ENCODE measurements around the gene OSTF1. TPM values are rescaled to one million over a fixed set of nuclear protein-coding genes. Genes with fewer than 3 reads are reported as not detected.

OSTF1 gene
- total and polyA plus RNA-seq, 7 donors: 7.1 to 19.2 (median 10.4) TPM

DNA sequence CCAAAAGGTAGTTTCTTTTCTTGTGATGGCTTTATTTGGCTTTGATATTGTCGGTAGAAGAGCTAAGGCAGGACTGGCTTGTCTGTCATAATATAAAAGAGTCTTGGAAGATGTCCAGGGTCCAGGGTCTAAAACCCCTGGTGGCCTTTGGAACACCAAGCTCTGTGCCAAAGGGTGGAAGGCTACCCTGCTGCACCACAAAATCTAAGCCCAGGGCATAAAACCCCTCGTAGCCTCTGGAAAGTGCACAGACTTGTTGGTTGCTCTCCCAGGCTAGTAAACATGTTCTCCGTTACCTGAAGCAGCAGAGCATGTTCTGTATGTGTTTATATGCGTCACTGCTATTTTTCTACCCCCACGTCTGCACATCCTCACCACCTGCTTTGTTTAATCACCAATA is 75.5 kb downstream of the OSTF1 start:
- Histone ChIP-seq H3K27me3 (ENCODE audit: insufficient read depth in 3 of 3, low read length in 2 of 3) (no peaks in the 10 kb centered on the region), H3K9me3 (peaks cover 11% of the 10 kb centered on the region), H3K27ac (no peak overlapping the region), H3K36me3 (ENCODE audit: insufficient read depth in 1 of 2, low read depth in 1 of 2) (peaks cover 3 to 5% of the 10 kb centered on the region in 2 donors), H3K4me1 (no peaks in the 10 kb centered on the region), H3K4me3 (no peak overlapping the region)
- DNase-seq: no peak
- TF ChIP-seq, protein P1, sequence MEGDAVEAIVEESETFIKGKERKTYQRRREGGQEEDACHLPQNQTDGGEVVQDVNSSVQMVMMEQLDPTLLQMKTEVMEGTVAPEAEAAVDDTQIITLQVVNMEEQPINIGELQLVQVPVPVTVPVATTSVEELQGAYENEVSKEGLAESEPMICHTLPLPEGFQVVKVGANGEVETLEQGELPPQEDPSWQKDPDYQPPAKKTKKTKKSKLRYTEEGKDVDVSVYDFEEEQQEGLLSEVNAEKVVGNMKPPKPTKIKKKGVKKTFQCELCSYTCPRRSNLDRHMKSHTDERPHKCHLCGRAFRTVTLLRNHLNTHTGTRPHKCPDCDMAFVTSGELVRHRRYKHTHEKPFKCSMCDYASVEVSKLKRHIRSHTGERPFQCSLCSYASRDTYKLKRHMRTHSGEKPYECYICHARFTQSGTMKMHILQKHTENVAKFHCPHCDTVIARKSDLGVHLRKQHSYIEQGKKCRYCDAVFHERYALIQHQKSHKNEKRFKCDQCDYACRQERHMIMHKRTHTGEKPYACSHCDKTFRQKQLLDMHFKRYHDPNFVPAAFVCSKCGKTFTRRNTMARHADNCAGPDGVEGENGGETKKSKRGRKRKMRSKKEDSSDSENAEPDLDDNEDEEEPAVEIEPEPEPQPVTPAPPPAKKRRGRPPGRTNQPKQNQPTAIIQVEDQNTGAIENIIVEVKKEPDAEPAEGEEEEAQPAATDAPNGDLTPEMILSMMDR (IDR thresholded peaks at IDR 0.05): no peak
- no peak for ATAC-seq
- intact Hi-C loops (cut with DNase I): no loop called here
- 93 to 96% (median 95%) methylated on average over 5 of the region's 5 CpGs for WGBS, 3 donors

- Histone ChIP-seq H3K36me3 (ENCODE audit: insufficient read depth in 1 of 2, low read depth in 1 of 2) (peaks cover 3 to 5% of the 10 kb centered on the region in 2 donors), H3K9me3 (peaks cover 11% of the 10 kb centered on the region), H3K27ac (no peak overlapping the region), H3K4me3 (no peak overlapping the region), H3K4me1 (no peaks in the 10 kb centered on the region), H3K27me3 (ENCODE audit: insufficient read depth in 3 of 3, low read length in 2 of 3) (no peaks in the 10 kb centered on the region)
- TF ChIP-seq, protein P1 (IDR thresholded peaks at IDR 0.05): no peak
- no peak for ATAC-seq
- no peak for DNase-seq
- intact Hi-C loops (cut with DNase I): no loop called here
Observed at GRCh38 chr9:75164573-75164972, 76.3 kb downstream of the OSTF1 start.

DNA sequence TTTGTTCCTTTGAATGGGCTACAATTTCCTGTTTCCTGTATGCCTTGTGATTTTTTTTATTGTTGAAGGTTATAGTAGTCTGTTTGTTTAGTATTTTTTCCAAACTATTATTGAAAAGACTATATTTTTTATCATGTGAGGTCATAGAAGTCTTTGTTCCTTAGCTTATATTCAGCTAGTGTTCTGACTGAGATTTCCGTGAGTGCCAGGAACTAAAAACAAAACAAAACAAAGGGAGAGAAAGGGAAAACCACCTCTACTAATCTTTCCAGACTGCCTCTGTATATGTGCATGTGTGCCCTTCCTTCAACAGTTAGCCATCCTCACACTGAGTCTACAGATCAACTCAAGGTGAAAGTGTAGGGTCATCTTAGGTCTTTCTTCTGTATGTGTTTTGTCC is 79.0 kb downstream of the OSTF1 start:
- ATAC-seq: no peak
- H3K27me3 ChIP-seq (ENCODE audit: insufficient read depth in 3 of 3, low read length in 2 of 3): no peaks in the 10 kb centered on the region
- H3K9me3 ChIP-seq: peaks cover 11% of the 10 kb centered on the region
- H3K36me3 ChIP-seq (ENCODE audit: insufficient read depth in 1 of 2, low read depth in 1 of 2): peaks cover 3 to 5% of the 10 kb centered on the region in 2 donors
- DNase-seq: no peak
- WGBS, 3 donors: 78 to 94% (median 81%) methylated on average over 1 of the region's 1 CpG
- no peak overlapping the region for H3K27ac ChIP-seq
- H3K4me3 ChIP-seq: no peak overlapping the region
- TF ChIP-seq, protein P1 (IDR thresholded peaks at IDR 0.05): no peak
- intact Hi-C loops (cut with DNase I): no loop called here
- no peaks in the 10 kb centered on the region for H3K4me1 ChIP-seq

GRCh38 chr9:75168270-75169178 is 80.2 kb downstream of the OSTF1 start:
- intact Hi-C loops (cut with DNase I): no loop called here
- Histone ChIP-seq H3K4me1 (no peaks in the 10 kb centered on the region), H3K9me3 (peaks cover 4% of the 10 kb centered on the region), H3K27ac (no peak overlapping the region), H3K36me3 (ENCODE audit: insufficient read depth in 1 of 2, low read depth in 1 of 2) (peaks cover 3 to 5% of the 10 kb centered on the region in 2 donors), H3K4me3 (no peak overlapping the region), H3K27me3 (ENCODE audit: insufficient read depth in 3 of 3, low read length in 2 of 3) (no peaks in the 10 kb centered on the region)
- 74 to 77% (median 75%) methylated on average over 2 of the region's 2 CpGs for WGBS, 3 donors
- no peak for ATAC-seq
- TF ChIP-seq, protein P1 (IDR thresholded peaks at IDR 0.05): no peak
- DNase-seq: no peak

All from psoas muscle (tissue), 8 donors.